ENCODE results near the gene CAMKMT. TPM values are rescaled to one million over a fixed set of nuclear protein-coding genes. Genes with fewer than 3 reads are reported as not detected.

The CAMKMT gene
- total and polyA plus RNA-seq, 9 of the 15 experiments (the other 6 are each of a cell fraction or from before 2014, with no cell fraction given): 1.6 to 15.3 (median 7.4) TPM

DNA sequence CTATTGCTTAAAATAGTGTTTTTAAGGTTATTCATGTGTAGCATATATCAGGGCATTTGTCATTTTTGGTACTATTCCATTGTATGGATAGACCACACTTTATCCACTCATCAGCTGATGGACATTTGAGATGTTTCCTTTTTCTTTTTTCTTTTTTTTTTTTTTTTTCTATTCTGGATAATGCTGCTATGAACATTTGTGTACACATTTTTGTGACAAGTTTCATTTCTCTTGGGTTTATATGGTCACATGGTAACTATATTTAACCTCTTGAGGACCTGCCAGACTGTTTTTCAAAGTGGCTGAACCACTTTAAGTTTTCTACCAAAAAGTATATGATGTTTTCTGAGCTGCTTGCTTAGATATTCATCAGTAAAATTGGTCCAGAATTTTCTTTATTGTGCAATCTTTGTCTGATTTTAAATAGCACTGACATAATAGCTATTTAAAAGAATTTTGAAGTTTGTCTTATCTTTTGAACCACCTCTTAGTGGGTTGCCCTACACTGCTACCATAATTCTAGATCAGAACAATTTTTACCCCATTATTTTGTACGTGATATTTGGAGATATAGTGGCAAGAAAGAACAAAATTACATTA is 360.4 kb downstream of the CAMKMT start:
- no peak overlapping the region for H2AFZ ChIP-seq (ENCODE audit: low read depth, low read length)
- H3K4me1 ChIP-seq (replicated peaks in 1 of 2; ENCODE audit: control insufficient read depth in 2 of 2, insufficient read depth in 2 of 2, low read length in 2 of 2): no peaks in the 10 kb centered on the region
- no peaks in the 10 kb centered on the region for H3K79me2 ChIP-seq (ENCODE audit: control insufficient read depth, insufficient read depth, low read length)
- POLR2A ChIA-PET: interaction anchor here (1.0 kb wide), 1 partner anchor 249 kb away, joined by 4 read pairs; no protein-coding TSS in a partner anchor
- in situ Hi-C loops (cut with MboI) (no loop called here), intact Hi-C loops (cut with micrococcal nuclease) (no loop called here)
- no peak overlapping the region for H3K4me3 ChIP-seq
- H3K9ac ChIP-seq (ENCODE audit: insufficient read depth in 1 of 2, low read depth in 2 of 2, low read length in 2 of 2): no peak overlapping the region
- H3K9me3 ChIP-seq (replicated peaks; ENCODE audit: control insufficient read depth, insufficient read depth, low read depth, low read length): no peaks in the 10 kb centered on the region
- BruUV-seq (replicated peaks): no TSS peak
- no peak for DNase-seq (ENCODE audit: extremely low read depth in 1 of 4, low spot score in 3 of 4)
- no peak for FAIRE-seq
- H4K20me1 ChIP-seq (replicated peaks; ENCODE audit: control insufficient read depth, insufficient read depth, low read length): no peaks in the 10 kb centered on the region
- H3K27me3 ChIP-seq (ENCODE audit: control insufficient read depth in 2 of 2, insufficient read depth in 2 of 2, low read length in 2 of 2): no peaks in the 10 kb centered on the region
- H3K4me2 ChIP-seq (ENCODE audit: insufficient read depth, low read length): no peak overlapping the region
- ATAC-seq: no peak
- no peaks in the 10 kb centered on the region for H3K9me1 ChIP-seq (ENCODE audit: control insufficient read depth, insufficient read depth, low read length)
- 0% methylated on average over 1 of the region's 1 CpG for WGBS (ENCODE audit: insufficient coverage, low coverage, missing lambda C conversion rate)
- CTCF ChIA-PET (ENCODE audit: low intra/inter-chr PET ratio): no interaction called here
- no peaks in the 10 kb centered on the region for H3K36me3 ChIP-seq (ENCODE audit: control insufficient read depth, insufficient read depth, low read length)
- no peak overlapping the region for H3K27ac ChIP-seq (ENCODE audit: extremely low read depth, low read depth, low read length)
- TF ChIP-seq CEBPG (CRISPR knock-in tag; IDR thresholded peaks at IDR 0.05) (no peak), CEBPG (tag; conservative IDR thresholded peaks at IDR 0.05 in 1 of 2, IDR thresholded peaks at IDR 0.05 in 1 of 2) (peak; percentile 23 to 54; a peak in 1 of 4 replicates), FUS (optimal IDR thresholded peaks at IDR 0.05; ENCODE audit: low read depth, low read length) (no peak), MED1 (CRISPR knock-in tag; IDR thresholded peaks at IDR 0.05; ENCODE audit: borderline replicate concordance) (no peak), TSHZ1 (CRISPR knock-in tag; IDR thresholded peaks at IDR 0.05) (no peak), CEBPB (tag; IDR thresholded peaks at IDR 0.05) (peak; percentile 51), ATF6 (CRISPR knock-in tag; IDR thresholded peaks at IDR 0.05) (no peak), ZNF518B (CRISPR knock-in tag; IDR thresholded peaks at IDR 0.05) (no peak), CXXC5 (CRISPR knock-in tag; IDR thresholded peaks at IDR 0.05) (no peak), U2AF2 (optimal IDR thresholded peaks at IDR 0.05; ENCODE audit: low read depth, low read length) (no peak), ATF4 (CRISPR knock-in tag; IDR thresholded peaks at IDR 0.05) (no peak), ZC3H4 (CRISPR knock-in tag; IDR thresholded peaks at IDR 0.05; ENCODE audit: borderline replicate concordance) (no peak)
